ENCODE data around the gene SERHL2.

- no peak for TF ChIP-seq GATA2 (IDR thresholded peaks at IDR 0.05; ENCODE audit: low read depth, low read length)
- TF ChIP-seq GATA3 (IDR thresholded peaks at IDR 0.05; ENCODE audit: low read depth, low read length) = no peak
Observed at GRCh38 chr22:42553475-42554361, at the start of gene SERHL2.
